Activated T-cell treated with anti-CD3 and anti-CD28 coated beads for 48 hours (primary cell): ENCODE measurements around the gene ISLR.
A peak's percentile ranks its signal among the peaks of the same experiment; 100 is the strongest.

Experiments used
- DNase-seq: peaks from one replicate; pipeline ENCODE4 v3.0.0-alpha.2; 2020; ENCODE audit warnings: low read depth

Gene ISLR

DNA sequence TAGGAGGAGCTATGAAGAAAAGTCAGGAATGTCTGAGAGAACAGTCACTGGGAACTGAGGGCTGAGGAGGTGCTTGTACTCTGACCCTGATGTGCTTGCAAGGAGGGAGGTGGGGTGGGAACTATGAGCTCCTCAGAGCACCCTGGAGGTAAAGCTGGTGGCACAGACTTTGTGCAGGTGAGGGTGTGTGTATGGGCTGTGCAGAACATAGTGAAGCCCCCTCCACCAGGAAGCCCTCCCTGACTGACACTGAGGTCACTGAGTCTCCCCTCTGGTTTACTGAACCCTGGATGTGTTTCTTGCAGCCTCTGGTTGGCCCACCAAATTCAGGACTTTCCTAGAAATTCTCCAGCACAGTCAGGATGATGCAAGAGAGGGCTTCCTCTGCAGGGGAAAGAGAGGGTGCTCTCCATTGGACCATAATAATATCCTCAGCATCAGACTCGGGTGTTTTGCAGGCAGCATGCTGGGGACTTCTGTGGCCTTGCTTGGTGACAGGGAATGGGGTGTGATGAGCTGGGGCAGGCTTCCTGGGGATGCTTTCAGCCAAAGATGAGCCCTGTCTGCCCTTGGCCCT, 1.5 kb upstream of the ISLR start:
- no peak for DNase-seq

- DNase-seq = no peak
These were observed 670 bp upstream of the ISLR start for GRCh38 chr15:74172701-74173379.

DNA sequence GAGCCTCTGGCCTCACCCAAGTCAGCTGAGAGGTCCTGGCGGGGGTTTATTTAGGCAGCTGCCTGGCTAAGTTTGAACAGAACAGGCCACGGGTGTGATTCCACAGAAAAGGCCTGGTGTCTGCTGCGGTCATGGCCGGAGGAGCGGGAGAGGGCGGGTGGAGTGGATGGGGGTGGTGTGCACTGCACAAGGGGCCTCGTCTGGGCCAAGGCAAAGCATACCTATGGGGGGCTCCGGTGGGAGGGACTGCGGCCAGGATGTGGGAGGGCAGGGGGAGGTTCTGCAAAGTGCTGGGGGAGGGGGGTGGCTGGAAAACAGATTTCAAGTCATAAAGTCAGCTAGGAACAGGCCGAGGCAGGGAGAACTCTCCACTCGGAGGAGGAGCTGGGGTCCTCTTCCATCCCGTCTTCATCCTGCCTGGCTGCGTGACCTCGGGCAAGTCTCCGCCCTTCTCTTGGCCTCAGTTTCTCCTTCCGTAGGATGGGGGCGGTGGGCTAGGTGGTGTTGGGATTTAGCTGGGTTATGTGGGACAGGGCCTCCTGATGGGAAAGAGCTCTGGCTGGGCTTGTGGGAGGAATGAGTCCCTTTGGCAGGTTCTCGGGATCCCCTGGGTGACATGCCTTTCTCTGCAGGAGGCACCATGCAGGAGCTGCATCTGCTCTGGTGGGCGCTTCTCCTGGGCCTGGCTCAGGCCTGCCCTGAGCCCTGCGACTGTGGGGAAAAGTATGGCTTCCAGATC, 878 bp downstream of the ISLR start:
- no peak for DNase-seq

DNA sequence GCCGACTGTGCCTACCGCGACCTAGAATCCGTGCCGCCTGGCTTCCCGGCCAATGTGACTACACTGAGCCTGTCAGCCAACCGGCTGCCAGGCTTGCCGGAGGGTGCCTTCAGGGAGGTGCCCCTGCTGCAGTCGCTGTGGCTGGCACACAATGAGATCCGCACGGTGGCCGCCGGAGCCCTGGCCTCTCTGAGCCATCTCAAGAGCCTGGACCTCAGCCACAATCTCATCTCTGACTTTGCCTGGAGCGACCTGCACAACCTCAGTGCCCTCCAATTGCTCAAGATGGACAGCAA, 1.4 kb downstream of the ISLR start:
- DNase-seq = no peak

GRCh38 chr15:74175271-74176191, 2.0 kb downstream of the ISLR start:
- DNase-seq = no peak

DNA sequence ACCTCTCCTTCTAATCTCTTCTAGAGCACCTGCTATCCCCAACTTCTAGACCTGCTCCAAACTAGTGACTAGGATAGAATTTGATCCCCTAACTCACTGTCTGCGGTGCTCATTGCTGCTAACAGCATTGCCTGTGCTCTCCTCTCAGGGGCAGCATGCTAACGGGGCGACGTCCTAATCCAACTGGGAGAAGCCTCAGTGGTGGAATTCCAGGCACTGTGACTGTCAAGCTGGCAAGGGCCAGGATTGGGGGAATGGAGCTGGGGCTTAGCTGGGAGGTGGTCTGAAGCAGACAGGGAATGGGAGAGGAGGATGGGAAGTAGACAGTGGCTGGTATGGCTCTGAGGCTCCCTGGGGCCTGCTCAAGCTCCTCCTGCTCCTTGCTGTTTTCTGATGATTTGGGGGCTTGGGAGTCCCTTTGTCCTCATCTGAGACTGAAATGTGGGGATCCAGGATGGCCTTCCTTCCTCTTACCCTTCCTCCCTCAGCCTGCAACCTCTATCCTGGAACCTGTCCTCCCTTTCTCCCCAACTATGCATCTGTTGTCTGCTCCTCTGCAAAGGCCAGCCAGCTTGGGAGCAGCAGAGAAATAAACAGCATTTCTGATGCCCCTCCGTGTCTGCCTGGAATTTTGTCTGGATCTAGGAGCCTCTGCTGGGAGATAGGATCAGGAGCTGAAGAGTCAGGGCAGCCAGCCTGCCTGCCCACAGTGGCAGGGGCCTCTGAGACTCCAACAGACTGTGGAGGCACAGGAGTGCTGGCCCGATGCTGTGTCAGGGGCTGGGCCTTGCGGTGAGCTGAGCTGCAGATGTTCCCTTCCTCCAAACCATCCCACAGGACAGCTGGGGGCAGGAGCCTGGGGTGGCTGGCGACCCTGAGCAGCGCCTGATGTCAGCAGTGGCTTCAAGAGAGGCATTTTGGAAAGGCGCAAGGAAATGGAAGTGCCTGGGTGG, 3.0 kb downstream of the ISLR start:
- DNase-seq = no peak

DNA sequence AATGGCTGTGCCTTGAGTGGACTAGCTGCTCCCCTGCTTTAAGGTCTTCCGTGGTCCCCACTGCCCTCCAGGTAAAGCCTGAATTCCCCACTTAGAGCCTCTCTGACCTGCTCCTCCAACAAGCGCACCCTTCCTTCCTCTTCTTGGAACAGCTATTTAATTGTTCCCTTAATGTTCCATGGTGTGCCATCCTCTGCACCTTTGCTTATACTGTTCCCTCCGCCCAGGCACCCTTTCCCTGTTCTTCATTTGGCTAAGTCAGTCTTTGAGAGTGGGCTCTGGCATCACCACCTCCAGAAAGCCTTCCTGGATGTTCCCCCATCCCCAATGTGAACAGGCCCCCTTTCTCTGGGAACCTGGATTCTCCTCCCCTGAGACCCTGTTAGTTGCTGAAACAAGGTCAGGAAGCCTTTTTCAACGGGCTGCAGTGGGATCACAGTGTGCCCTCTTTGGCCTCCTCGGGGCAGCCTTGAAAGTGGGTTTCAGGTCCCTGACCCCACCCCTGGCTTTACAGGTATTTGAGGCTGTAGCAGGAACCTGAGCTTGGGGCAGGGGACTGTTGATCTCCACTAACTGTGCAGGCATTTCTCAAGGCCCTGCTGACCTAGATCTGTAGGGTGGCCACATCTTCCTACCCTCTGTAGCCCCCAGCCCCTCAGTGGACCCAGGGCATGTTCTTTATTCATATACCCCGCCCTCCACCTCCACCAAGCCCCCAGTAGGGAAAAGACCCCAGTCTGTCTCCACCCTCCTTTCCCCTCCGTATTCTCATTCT, 5.0 kb downstream of the ISLR start:
- DNase-seq = no peak

DNA sequence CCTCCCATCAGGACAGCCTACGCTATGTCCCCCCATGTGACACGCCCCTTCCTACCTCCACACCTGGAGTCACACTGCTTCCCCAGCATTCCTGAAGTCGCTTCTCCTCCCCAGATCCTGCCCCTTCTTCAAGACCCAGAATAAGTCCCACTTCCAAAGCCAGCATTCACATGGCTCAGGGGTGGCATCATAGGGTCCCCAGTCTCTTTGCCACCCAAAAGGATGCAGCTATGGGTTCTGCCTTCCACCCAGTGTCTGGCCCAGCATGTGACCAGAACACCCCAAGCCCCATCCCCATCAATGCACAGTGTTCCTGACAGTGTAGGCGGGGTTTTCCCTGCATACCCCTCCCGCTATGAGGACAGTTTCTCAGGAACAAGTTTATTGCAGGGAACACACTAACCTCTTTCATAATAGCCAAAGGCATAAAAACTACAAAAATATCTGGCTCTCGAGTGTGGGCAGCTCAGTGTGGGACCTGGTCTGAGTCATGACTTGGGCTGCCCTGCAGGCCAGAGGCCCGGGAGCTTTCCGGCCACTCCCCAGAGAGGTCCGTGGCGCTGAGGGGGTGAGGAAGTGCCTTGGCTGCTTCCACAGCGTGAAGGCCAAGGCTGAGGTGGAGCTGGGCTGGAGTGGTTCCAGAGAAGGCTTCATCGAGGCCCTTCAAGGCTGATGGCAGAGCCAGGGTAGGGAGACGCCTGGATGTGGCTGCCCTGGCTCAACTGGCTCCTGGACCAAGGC, 5.8 kb downstream of the ISLR start:
- DNase-seq = no peak

- no peak for DNase-seq
These were observed 6.7 kb downstream of the ISLR start for GRCh38 chr15:74179983-74180880.

GRCh38 chr15:74180881-74181602, 7.5 kb downstream of the ISLR start:
- DNase-seq = no peak

- no peak for DNase-seq
These were observed 8.6 kb downstream of the ISLR start for GRCh38 chr15:74182131-74182530.

GRCh38 chr15:74184582-74185091, 11.1 kb downstream of the ISLR start:
- peak; percentile 16 for DNase-seq

- peak; percentile 11 for DNase-seq
These were observed 12.3 kb downstream of the ISLR start for GRCh38 chr15:74185710-74186348.

GRCh38 chr15:74188216-74188615, 14.7 kb downstream of the ISLR start:
- DNase-seq = no peak

GRCh38 chr15:74191798-74192197, 18.3 kb downstream of the ISLR start:
- no peak for DNase-seq

GRCh38 chr15:74192751-74193150, 19.2 kb downstream of the ISLR start:
- DNase-seq = no peak

GRCh38 chr15:74193299-74193718, 19.8 kb downstream of the ISLR start:
- DNase-seq = no peak
